GM10266 (cell line): Measurements from ENCODE around the gene ALLC.
A peak's percentile ranks its signal among the peaks of the same experiment; 100 is the strongest.

ENCODE experiments used
- DNase-seq: peaks from one replicate; pipeline ENCODE4 v3.0.0; 2012; ENCODE audit errors: extremely low spot score
- CTCF ChIP-seq: IDR thresholded peaks from 2 replicates; pipeline ENCODE4 v1.5.1; 2012; ENCODE audit warnings: mild to moderate bottlenecking, low read depth; ENCODE audit not compliant: control insufficient read depth, insufficient read depth; ENCODE audit errors: missing control alignments

Gene ALLC

DNA sequence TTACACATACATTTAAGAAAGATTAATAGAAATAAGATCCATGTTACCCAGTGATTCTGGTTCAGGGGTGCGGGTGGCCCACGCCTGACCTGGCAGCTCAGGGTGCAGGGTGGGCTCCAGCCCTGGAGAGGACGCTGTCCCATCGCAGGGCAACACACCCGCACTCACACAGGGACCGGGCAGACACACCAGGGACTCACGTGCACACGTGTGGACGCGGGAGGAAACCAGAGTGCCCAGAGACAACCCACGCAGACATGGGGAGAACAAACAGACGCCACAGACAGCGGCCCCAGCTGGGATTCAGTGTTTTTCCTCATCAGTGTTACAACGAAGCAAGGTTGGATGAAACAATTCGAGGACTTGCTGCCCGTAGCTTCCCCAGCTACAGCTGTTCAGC lies 8.4 kb upstream of the ALLC start:
- TF ChIP-seq CTCF = no peak
- no peak for DNase-seq

DNA sequence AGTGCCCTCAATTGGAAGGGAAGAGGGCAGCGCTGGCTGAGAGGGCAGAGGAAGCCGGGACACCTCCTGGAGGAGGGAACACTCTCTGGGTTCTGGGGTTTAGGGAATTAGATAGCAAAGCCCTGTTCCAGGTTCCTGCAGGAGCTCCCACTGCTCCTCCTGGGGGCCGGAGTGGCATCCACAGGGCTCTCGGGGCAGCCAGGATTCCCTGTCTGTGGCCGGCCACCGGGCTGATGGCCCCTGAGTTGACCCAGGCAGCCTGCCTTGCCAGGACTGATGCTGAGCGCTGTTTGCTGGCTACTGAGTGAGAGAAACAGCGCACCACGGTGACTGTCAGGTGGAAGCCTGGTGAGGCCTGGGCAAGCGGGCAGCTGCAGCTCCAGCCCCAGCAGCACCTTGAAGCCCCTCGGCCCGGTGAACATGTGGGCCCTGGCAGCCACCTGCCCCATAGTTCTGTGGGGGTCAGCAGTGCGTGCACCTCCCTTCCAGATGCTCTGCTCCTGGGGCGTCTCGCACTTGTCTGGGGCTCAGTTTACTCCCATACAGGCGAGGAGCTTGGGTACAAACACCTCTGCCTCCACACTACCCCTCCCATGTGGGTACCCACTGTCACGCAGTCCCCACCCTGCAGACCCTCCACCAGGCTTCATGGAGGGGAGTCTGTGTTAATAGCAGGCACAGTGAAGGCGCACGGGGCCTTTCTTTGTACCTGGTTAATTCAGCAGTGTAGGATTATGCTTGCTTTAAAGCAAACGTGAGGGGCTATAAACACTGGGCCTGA lies 7.7 kb upstream of the ALLC start:
- no peak for DNase-seq
- TF ChIP-seq CTCF = no peak

DNA sequence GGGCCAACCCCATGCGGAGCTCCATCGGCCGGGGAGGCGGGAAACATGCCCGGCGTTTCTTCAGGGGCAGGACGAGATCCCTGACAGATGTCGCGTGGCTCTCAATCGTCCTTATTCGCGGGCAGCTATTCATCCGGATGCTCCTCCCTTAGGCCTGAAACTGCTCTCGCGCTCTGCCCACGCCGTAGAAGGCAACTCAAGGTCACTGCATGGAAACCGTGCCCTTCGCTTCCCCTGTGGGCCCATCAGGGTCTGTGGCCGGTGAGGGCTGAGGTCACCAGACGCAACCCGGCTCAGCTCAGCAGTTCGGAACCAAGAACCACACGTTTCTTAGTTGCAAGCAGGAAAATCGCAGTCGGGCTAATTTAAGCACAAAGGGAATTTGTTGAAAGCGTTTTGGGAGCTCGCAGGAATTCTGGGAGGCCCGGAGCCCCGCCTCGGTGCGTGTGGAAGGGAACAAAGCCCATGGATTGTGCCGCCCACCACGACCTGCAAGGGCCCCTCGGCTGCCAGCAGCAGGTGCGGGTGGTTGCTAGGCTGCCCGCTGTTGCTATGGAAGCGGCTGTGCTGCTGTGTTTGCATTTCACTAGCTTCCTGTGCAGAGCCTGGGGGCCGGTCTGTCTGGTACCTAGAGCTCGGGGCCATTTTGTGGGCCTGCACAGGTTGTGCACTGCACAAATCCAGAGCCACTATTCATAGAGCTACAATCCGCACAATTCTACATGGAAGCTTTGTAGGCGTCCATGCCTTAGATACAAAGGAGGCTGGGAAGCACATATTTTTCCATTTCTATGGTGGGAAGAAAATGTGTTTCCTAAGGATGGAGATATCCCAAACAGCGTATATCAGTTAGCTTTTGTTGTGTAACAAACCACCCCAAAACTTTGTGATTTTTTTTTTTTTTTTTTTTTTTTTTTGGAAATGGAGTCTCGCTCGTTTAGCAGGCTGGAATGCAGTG lies 6.0 kb upstream of the ALLC start:
- peak; percentile 85 for DNase-seq
- no peak for TF ChIP-seq CTCF

GRCh38 chr2:3652896-3653625 lies 4.9 kb upstream of the ALLC start:
- no peak for DNase-seq
- TF ChIP-seq CTCF = no peak

GRCh38 chr2:3654011-3654410 lies 4.0 kb upstream of the ALLC start:
- TF ChIP-seq CTCF = no peak
- DNase-seq = no peak

- no peak for DNase-seq
- no peak for TF ChIP-seq CTCF
Measured at GRCh38 chr2:3654531-3655225, 3.3 kb upstream of the ALLC start.
